ENCODE measurements around the gene SHFL.

SHFL gene

DNA sequence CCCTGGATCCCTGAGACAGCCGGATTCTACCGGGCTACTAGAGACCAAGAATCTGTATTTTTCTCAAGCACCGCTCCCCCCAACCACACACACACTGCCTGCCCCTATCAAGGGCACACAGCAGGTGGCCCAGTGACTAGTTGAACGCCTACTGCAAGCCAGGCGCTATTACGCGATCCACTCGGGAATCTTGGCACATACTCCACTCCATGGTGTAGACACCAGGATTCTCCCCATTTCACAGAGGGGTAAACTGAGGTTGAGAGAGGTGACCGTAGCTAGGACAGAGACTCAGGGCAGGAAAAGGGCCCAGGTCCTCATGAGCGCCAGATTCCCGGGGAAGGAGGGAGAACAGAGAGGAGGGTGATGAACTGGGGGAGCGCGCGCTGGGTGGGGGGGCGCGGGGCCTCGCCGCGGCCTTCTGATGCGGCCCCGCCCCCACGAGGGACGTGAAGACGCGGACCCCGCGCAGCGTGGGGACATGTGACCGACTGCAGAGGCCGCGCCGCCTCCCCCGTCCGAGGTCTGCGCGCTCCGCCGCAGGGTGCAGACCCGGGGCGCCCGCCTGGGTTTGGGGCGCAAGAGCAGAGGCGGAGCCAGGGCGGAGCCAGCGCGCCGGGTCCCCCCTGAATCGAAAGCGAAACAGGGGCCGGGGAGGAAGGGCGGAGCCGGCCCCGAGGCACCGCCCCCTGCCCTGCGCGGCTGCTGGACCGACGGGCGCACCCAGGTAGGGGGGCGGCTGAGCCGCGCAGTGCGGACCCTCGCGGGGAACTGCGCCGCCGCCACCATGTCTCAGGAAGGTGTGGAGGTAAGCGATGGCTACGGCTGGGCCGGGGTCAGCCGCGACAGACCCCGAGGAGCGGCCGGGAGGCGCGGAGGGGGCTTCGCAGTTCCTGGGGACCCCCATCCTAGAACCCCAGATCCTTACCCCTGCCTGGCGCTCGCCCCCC, at the start of gene SHFL:
Gene SHFL, plus strand, starts transcription at position 677 of the 950 bp plus-strand sequence. Its CDS starts 111 bp downstream, at position 788.
- DNase-seq: no peak

DNA sequence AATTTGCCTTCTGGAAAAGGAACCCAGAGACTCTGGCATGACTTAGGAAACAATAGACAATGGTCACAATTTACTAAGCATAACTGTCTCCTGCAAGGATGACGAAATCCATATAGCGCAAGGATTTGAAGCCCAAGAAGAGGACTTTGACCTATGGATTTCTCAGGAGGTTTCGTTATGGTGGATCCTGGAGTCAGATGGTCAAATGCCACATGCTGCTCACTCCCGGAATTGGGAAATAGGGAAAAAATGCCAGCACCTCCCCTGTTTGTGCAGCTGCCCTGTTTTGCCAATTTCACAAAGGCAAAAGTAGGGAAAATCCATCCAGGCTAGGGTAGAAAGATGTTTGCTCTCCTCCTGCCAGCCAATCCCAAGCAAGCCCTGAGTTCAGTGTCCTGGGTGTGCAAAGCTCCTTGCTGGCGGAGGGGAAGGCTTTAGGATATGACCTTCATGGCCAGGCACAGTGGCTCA, 49.5 kb upstream of the SHFL start:
- DNase-seq: no peak

DNA sequence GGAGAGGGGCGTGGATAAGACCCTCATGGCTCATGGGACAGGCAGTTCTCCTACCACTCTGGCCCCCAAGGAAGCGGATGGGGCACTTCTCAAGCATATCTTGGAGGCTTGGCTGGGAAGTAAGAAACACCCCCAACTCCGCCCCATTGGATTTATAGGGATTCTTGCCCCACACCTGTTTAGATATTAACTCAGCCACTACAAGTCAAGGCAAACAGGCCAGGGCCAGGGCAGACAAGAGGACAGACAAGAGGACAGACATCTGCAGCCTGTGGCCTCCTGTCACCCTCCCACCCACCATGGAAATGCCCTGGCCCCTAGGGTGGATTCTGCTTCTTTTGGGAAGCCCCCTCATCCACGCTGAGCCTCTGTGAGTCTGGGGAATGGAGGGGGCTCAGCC, 48.8 kb upstream of the SHFL start:
- no peak for DNase-seq

DNA sequence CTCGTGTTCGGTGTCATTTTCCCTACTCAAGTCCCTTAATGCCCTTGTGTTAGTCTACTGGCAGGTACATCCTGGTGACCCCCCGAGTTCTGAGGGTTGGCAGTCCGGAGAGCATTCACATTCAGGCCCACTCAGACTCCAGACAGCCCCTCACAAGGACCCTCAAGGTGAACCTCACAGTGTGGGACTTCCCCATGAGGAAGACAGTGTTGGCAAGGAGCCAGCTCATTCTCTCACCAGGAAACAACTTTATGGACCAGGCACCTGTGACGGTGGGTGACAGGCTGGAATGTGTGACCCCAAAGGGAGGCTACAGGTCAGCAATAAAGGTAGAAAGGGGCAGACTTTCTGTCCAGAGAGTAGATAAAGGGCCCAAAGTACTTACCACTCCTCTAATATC, 48.3 kb upstream of the SHFL start:
- no peak for DNase-seq

DNA sequence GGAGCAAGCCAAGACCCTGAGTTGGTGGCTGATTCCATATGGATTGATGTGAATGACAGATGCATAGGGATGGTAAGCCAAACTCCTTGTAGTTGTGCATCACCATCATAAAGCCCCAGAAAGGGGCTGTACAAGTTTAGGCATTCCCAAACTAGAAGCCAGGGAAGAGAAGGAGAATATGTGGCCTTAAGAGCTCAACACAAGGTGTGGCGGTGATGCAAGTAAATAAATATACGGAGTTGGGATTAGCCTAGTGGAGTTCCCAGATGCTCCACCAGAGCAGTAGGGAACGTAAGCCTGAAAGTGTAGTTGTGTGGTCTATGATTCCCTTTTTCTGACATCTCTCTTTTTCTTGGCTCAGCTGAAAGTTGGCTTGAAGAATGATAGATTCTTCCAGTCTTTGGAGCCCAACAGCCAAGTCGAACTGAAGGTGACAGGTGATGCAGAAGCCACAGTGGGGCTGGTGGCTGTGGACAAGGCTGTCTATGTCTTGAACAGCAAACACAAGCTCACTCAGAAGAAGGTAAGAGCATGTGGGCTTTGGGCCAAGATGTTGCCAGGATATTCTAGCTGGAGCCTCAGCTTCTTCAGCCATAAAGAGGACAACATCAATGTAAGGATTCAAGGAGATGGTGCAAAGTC, 42.7 kb upstream of the SHFL start:
- no peak for DNase-seq

DNA sequence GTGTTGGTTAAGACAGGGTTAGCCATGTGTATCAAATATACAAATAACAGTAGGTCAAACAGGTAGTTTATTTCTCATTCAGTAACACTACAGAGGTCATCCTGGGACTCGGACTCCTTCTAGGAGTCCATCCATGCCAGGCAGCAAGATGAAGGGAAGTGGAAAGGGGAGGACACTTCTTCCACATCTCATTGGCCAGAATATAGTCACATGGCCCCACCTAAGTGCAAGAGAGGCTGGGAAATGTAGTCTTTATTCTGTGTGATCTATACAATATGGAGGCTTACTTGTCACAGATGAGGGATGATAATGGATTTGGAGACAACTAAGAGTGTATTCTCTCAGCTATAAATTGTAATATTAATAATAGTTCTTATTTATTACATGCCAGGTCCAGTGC, 41.7 kb upstream of the SHFL start:
- no peak for DNase-seq

DNA sequence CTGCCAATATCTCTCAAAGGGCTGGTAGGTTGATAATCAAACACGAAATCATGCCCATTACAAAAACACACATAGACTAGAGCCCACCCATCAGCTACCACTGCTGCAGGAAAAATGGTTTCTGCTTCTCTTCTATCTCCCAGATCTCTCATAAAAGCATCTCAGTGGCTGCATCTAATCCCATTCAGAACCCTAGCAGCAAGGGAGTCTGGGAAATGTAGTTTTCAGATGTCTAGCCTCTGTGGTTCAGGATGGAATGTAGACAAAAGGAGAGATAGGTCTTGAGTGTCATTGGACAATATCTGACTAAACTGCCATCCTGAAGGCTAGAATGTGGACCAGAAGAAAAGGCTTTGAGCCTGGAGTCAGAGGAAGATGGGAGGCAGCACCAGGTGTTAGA, 40.7 kb upstream of the SHFL start:
- DNase-seq: no peak

DNA sequence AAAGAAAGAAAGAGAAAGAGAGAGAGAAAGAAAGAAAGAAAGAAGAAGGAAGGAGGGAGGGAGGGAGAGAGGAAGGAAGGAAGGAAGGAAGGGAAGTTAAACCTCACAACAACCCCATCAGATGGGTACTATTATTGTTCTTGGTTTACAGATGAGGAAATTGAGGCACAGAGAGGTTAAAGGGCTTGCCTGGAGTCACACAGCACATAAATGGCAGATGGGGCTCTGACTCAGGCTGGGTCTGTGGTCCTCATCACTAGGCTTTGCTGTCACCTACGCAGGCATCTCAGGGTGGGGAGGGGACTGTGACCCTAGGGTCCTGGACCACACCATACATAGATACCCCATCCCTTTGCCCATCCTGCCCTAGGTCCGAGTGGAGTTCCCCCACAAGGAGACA, 36.5 kb upstream of the SHFL start:
- no peak for DNase-seq

DNA sequence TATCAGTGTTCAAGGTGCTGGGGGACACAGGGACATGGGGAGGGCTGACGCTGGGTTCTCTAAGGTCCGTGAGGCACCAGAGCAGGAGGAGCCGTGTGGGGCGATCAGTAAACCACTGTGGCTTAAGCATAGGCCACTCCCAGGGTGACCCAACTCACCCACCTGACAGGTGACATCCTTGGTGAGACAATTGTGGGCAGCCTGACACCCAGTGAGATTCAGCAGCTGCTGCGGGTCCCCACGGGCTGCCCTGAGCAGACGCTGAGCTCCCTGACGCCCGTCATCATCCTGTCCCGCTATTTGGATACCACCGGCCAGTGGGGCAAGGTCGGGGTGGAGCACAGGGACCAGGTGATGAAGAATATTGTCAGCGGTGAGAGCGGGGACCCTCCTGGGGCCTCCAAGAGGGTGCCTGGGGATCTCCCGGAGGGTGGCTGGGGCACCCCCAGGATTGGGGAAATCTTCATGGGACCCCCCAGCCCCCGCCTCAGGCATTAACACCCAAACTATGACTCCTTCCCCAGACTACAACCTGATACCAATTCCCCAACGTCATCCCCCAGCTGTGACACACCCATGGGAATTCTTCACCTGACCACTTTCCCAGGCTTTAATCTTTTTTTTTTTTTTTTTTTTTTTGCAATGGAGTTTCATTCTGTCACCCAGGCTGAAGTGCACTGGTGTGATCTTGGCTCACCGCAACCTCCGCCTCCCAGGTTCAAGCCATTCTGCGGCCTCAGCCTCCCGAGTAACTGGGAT, 33.3 kb upstream of the SHFL start:
- DNase-seq: no peak

DNA sequence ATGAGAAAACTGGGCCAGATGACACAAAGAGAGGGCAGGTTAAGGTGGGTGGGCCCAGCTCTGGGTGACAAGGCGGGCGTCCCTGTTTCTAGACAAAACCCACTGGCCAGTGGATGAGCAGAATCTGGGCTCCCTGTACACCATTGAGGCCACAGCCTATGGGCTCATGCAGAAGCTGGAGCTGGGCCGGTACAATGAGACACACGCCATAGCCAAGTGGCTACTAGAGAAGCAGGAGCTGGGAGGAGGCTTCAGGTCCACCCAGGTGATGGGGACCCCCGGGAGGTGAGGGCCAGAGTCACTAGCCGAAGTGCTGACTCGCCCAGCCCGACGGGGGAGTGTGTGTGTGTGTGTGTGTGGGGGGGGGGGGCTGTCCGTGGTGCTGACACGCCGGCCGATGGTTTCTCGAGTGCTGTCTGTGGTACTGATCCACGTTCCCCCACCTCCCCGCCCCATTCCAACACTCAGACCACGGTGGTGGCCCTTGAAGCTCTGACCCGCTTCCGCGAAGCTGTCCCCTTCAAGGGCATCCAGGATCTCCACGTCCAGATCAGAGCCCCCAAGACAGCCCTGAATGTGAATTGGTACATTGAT, 24.3 kb upstream of the SHFL start:
- no peak for DNase-seq

DNA sequence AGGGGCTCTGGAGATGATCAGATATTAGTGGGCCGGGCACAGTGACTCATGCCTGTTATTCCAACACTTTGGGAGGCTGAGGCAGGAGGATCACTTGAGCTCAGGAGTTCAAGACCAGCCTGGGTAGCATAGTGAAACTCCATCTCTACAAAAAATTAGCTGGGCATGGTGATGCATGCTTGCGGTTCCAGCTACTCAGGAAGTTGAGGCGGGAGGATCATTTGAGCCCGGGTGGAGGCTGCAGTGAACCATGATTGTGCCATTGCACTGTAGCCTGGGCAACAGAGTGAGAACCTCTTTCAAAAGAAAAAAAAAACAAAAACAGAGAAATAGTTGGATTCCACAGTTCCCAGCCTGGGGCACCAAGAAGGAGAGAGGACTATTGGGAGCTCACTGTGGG, 17.9 kb upstream of the SHFL start:
- no peak for DNase-seq

DNA sequence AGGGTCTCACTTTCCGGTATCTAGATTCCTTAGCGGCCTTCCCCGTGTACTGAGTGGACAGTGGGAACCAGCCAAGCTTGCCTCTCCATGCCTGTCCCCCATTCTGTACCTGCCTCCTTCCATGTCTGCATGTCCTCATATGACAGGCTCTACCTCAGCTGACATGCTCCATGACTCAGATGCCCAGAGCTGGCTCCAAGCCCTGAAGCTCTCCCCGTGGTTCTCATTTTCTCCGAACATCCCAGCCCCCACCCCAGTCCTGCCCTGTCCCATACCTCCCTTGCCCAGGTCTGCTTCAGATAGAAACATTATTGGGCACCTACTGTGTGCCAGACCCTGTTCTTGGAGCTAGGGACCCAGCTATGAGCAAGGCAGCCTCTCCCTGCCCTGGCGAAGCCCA, 17.1 kb upstream of the SHFL start:
- DNase-seq: no peak

DNA sequence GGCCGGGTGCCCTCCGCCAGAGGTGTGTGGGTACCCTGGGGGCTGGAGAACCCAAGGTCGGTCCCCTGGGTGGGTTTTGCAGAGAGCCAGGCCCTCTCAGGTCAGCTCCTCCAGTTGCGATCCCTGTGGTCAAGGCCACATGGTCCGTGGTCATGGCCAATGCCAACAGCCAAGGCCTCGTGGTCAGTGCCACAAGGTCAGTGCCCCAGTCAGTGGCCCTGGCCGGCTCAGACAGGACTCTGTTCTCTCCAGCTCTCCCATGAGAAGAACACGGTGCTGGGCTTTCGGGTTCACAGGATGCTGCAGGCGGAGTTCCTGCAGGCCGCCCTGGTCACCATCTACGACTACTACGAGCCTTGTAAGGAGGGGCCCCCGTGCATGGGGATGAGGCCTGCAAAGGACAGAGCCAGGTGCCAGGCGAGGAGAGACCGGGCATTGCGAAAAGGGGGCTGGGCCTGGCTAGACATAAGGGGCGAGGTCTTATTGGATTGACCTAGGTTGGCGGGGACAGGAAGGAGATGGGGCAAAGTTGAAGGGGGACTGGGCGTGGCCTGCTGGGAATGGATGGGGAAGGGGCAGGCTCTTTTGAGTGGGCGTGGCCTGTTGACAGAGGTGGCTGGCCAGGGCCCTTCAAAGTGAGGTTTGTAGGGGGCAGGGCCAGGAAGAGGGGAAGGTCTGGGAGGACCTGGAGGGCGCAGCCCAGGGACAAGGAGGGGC, 15.2 kb upstream of the SHFL start:
- DNase-seq: no peak

DNA sequence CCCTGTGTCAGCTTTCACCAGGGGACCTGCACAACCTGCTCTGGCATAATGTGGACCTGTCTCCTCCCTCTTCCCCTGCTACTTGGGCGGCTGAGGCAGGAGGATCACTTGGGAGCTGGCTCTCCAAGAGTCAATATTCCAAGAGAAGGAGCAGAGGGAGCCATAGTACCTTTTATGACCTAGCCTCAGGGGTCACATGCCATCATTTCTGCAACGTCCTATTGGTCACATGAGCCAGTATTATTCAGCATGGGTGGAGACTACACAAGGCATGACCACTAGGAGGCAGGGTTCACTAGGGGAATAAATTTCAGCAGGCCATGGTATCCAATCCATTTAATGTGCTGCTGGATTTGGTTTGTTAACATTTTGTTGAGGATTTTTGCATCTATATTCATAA, 12.0 kb upstream of the SHFL start:
- no peak for DNase-seq

DNA sequence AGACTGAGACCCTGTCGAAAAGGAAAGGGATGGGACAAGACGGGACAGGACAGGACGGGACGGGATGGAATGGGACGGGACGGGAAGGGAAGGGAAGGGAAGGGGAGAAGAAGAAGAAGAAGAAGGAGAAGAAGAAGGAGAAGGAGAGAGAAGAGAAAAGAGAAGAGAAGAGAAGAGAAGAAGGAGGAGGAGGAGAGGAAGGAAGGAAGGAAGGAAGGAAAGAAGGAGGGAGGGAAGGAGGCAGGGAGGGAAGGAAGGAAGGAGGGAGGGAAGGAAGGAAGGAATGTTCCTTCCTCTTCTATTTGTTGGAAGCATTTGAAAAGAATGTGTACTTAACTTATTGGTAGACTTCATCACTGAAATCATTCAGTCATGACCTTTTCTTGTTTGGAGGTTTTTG, 9.6 kb upstream of the SHFL start:
- DNase-seq: no peak

DNA sequence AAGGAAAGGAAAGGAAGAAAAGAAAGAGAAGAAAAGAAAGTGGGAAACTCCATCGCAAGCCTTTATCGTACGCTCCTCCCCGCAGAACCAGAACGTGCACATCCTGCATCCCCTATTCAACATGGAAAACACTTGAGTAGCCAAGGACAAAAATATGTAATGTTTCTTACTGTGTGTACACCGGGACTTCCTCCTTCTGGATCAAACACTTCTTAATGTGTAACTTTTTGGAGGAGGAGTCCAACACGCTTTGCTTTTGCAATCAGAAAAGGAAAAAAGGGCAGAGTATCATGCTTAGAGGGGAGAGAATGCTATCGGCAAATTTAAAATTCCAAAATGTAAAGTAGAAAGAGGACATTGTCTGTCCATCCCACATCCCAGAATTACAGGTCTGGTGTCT, 7.8 kb upstream of the SHFL start:
- no peak for DNase-seq

DNA sequence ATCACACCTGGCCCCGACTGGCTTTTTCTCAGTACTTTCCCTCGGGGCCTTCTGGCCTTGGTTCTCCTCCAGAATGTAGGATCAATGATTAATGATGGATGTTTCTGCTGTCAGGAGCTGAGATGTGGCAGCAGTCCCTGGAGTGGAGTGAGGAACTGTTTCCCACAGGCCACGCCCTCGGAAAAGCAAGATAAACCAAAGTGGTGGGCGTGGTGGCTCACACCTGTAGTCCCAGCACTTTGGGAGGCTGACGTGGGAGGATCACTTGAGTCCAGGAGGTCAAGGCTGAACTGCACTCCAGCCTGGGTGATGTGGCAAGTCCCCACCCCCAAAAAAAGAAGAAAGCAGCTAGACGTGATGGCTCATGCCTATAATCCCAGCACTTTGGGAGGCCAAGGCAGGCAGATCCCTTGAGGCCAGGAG, 7.1 kb upstream of the SHFL start:
- no peak for DNase-seq

DNA sequence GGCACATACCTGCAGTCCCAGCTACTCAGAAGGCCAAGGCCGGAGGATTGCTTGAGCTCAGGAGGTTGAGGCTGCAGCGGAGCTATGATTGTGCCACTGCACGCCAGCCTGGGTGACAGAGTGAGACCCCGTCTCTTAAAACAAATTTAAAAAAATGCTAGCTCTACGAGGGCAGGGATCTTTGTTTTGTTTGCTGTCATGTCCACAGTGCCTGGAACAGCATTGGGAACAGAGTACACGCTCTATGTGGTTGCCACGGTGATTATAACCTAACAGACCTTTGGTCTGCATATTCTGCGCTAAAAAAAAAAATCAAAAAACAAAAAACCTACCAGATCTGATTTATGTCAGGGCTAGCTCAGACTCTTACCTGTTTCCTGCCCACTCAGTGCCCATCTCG, 2.2 kb upstream of the SHFL start:
- no peak for DNase-seq

DNA sequence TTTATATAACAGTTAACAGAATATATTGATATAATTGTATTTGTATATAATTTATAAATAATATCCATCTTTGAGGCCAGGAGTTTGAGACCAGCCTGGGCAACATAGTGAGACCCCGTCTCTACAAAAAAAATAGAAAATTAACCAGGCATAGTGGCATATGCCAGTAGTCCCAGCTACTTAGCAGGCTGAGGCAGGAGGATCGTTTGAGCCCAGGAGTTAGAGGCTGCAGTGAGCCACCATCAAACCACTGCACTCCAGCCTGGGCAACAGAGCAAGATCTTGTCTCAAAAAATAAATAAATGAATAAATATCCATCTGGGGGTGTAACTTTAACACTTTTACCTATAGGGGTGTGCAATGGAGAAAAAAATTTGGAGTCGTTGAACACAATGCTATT, 1.3 kb upstream of the SHFL start:
- no peak for DNase-seq

DNA sequence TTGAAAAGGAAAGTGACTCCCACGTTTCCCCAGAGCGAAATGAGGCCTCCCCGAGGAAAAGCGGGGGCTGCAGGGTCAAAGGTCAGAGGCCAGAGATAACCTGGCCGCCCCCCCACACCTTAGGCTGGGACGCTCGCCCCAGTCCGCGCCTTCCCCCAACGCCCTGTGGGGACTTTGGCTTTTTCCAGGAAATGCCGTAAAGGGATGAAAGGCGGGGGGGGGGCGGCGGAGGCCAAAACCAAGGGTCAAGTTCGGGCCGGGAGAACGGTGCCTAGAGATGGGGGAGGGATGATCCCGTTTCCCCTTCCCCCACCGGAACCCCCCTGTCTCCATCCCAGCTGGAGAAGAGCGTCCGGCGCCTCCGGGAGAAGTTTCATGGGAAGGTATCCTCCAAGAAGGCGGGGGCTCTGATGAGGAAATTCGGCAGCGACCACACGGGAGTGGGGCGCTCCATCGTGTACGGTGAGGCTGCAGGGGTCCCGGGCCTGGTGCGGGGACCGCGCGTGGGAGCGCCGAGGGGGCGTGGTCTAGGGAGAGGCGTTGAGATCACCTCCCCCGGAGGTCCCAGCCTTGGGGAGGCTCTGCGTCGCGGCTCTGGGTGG, 575 bp downstream of the SHFL start:
- no peak for DNase-seq

DNA sequence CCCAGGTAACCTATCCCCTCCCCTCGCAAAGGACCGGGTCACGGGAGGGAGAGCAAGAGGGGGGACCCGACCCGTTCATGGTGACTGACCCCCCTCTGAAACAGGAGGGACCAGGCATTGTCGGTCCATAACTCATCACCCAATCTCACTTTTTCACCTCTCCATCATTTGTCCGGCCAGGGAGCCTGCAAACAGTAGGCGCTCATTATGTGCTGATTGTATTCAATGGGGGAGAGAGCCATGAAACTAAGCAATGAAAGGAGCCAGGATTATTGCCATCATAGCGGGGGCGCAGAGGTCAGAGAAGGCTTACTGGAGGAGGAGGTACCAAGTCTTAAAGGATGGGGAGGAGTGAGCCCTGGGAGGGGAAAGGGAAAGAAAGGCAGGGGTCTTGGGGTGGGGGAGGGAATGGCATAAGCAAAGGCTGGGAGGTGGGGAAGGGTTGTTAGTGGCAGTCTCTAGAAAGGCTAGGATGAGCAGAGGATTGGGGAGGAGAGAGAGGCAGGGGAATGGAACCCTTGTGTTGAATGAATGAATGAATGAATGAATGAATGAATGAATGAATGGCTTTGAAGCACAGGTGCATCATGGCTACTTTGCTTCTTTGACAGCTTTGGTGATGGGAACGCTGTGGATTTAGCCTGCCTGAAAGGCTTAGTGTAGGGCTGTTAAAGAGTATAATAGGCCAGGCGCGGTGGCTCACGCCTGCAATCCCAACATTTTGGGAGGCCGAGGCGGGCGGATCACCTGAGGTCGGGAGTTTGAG, 1.4 kb downstream of the SHFL start:
- no peak for DNase-seq
